Astrocyte of the cerebellum (primary cell): ENCODE measurements around the gene ORC6.

Experiments used
- DNase-seq: peaks from one replicate; pipeline ENCODE4 v3.0.0-alpha.2; 2011; ENCODE audit warnings: low read depth
- H3K4me3 ChIP-seq: 2 replicates; pipeline ENCODE4 v1.5.1; 2011; ENCODE audit warnings: mild to moderate bottlenecking, low read depth, low read length, moderate library complexity
- CTCF ChIP-seq: IDR thresholded peaks from 2 replicates; pipeline ENCODE4 v1.5.1; 2012; ENCODE audit warnings: low read length, low read depth, moderate library complexity, mild to moderate bottlenecking; ENCODE audit errors: missing control alignments
- in situ Hi-C: cut with HindIII; loops from 2 replicates; pipeline ENCODE4 v1.10.0; 2017; ENCODE audit warnings: low sequenced_read_pairs

The ORC6 gene

GRCh38 chr16:46737621-46738214 is 48.3 kb downstream of the ORC6 start:
- H3K4me3 ChIP-seq = no peak overlapping the region
- in situ Hi-C loops = no loop called here
- no peak for TF ChIP-seq CTCF
- no peak for DNase-seq

- TF ChIP-seq CTCF = no peak
- in situ Hi-C loops = no loop called here
Observed at GRCh38 chr16:46739934-46740333, 50.5 kb downstream of the ORC6 start.

GRCh38 chr16:46743232-46743719 is 53.8 kb downstream of the ORC6 start:
- TF ChIP-seq CTCF = no peak
- in situ Hi-C loops = no loop called here
- H3K4me3 ChIP-seq = no peak overlapping the region
- no peak for DNase-seq

More at GRCh38 chr16:46739934-46740333, 50.5 kb downstream of the ORC6 start:
- DNase-seq = no peak
- no peak overlapping the region for H3K4me3 ChIP-seq

- in situ Hi-C loops = no loop called here
- no peak for DNase-seq
- no peak for TF ChIP-seq CTCF
- H3K4me3 ChIP-seq = no peak overlapping the region
Observed at GRCh38 chr16:46745617-46746016, 56.2 kb downstream of the ORC6 start.

- no peak overlapping the region for H3K4me3 ChIP-seq
- DNase-seq = no peak
- in situ Hi-C loops = no loop called here
- no peak for TF ChIP-seq CTCF
Observed at GRCh38 chr16:46746821-46747776, 57.6 kb downstream of the ORC6 start.
